ENCODE results near the gene UNK. TPM values are rescaled to one million over a fixed set of nuclear protein-coding genes. Genes with fewer than 3 reads are reported as not detected.

UNK gene
- total and polyA plus RNA-seq, 8 donors: 19.8 to 54.6 (median 49.0) TPM

GRCh38 chr17:75750661-75751423 lies 33.8 kb upstream of the UNK start:
- Histone ChIP-seq H3K4me3 (no peak overlapping the region), H3K4me1 (peaks cover 5 to 40% of the 10 kb centered on the region in 2 donors), H3K9me3 (no peaks in the 10 kb centered on the region), H3K27me3 (no peaks in the 10 kb centered on the region), H3K27ac (no peak overlapping the region), H3K36me3 (peaks cover 0 to 6% of the 10 kb centered on the region in 2 donors)
- TF ChIP-seq CTCF (IDR thresholded peaks at IDR 0.05): no peak
- intact Hi-C loops (cut with DNase I): no loop called here
- ATAC-seq (no peak), DNase-seq (no peak)

GRCh38 chr17:75751676-75752404 lies 32.8 kb upstream of the UNK start:
- no peak for TF ChIP-seq CTCF (IDR thresholded peaks at IDR 0.05)
- Histone ChIP-seq H3K4me3 (no peak overlapping the region), H3K9me3 (no peaks in the 10 kb centered on the region), H3K27ac (no peak overlapping the region), H3K4me1 (peaks cover 5 to 48% of the 10 kb centered on the region in 2 donors), H3K36me3 (peaks cover 0 to 9% of the 10 kb centered on the region in 2 donors), H3K27me3 (no peaks in the 10 kb centered on the region)
- intact Hi-C loops (cut with DNase I): no loop called here
- ATAC-seq (no peak), DNase-seq (no peak)

DNA sequence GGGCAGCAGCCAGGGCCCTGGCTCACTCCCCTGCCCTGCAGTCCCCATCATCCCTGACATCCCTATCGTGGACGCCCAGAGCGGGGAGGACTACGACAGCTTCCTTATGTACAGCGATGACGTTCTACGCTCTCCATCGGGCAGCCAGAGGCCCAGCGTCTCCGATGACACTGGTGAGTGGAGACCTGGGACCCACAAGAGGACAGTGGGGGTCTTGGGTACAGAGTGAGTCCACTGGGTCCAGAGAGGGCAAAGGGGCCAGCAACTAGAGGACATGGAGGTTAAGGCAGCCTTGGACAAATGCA lies 32.2 kb upstream of the UNK start:
- H3K4me3 ChIP-seq: no peak overlapping the region
- H3K4me1 ChIP-seq: peaks cover 5 to 47% of the 10 kb centered on the region in 2 donors
- DNase-seq: no peak
- intact Hi-C loops (cut with DNase I): no loop called here
- H3K9me3 ChIP-seq: no peaks in the 10 kb centered on the region
- ATAC-seq: no peak
- no peaks in the 10 kb centered on the region for H3K27me3 ChIP-seq
- H3K27ac ChIP-seq: no peak overlapping the region
- H3K36me3 ChIP-seq: peaks cover 0 to 13% of the 10 kb centered on the region in 2 donors
- TF ChIP-seq CTCF (IDR thresholded peaks at IDR 0.05): no peak

DNA sequence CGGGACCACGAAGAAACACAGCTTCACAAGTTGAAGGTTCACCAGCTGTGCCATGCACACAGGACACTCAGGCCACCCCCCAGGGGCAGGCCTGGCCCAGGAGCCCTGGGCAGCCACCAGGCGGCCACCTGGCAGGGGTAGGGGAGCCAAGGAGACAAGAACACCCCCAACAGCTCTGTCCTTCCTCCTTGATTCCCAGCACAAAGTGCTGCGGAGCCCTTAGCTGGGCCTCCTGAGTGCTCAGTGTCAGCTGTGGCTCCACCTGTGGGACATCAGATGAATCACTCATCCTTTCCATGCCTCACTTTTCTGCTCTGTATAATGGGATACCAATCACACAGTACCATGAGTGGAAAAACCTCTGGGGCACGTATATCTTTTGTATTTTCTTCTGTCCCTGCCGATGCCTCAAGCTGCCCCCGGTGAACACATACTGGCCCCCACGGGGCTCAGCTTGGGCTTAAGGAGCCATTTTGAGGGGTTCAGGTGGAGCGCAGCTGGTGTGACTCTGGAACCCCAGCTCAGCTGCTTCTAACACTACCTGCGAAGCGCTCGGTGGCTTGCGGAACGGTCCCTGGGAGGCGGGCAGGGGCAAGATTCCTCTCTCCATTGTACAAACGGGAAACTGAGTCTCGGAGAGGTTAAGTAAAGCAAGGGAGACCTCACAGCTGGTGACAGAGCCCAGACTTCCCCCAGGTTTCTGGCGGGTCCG lies 31.6 kb upstream of the UNK start:
- Histone ChIP-seq H3K27me3 (no peaks in the 10 kb centered on the region), H3K4me1 (peaks cover 5 to 41% of the 10 kb centered on the region in 2 donors), H3K4me3 (peak overlapping the region; percentile 31 to 42), H3K9me3 (no peaks in the 10 kb centered on the region), H3K27ac (no peak overlapping the region), H3K36me3 (peaks cover 0 to 19% of the 10 kb centered on the region in 2 donors)
- TF ChIP-seq CTCF (IDR thresholded peaks at IDR 0.05): no peak
- DNase-seq (peak in 1 of 4 donors; percentile 57), ATAC-seq (no peak)
- intact Hi-C loops (cut with DNase I): no loop called here

Data from left lung (tissue), 10 donors.